Heart right ventricle (tissue), 16 donors: ENCODE results near the gene RCAN2. TPM values are rescaled to one million over a fixed set of nuclear protein-coding genes. Genes with fewer than 3 reads are reported as not detected.
A peak's percentile ranks its signal among the peaks of the same experiment; 100 is the strongest.

Source experiments
- ATAC-seq, 8 donors: fragments of 200-7000 bp; cut with Tn5 transposase; one replicate each; pipeline ENCODE4 v1.9.1; 2020; ENCODE audit warnings: mild to moderate bottlenecking in 8 of 8, moderate library complexity in 8 of 8, moderate number of reproducible peaks in 1 of 8
- DNase-seq, 2 donors: peaks; one replicate each; pipeline ENCODE4 v3.0.0-alpha.2; 2020
- H3K27ac ChIP-seq, 10 donors: fragments of 200-600 bp; sonication (generic) in 2 of 10; one replicate each; pipeline versions ENCODE4 v1.5.0 to v1.8.0; 2020 to 2022; ENCODE audit warnings: mild to moderate bottlenecking in 3 of 10
- H3K27me3 ChIP-seq, 7 donors: fragments of 200-600 bp; one replicate each; pipeline ENCODE4 v1.8.0; 2021 to 2022; ENCODE audit warnings: mild to moderate bottlenecking in 2 of 7
- H3K36me3 ChIP-seq, 9 donors: fragments of 200-600 bp; sonication (generic) in 1 of 9; one replicate each; pipeline versions ENCODE4 v1.5.0 to v1.8.0; 2020 to 2022; ENCODE audit warnings: mild to moderate bottlenecking in 2 of 9
- H3K4me1 ChIP-seq, 9 donors: fragments of 200-600 bp; sonication (generic) in 1 of 9; one replicate each; pipeline versions ENCODE4 v1.5.0 to v1.8.0; 2020 to 2022; ENCODE audit warnings: mild to moderate bottlenecking in 4 of 9
- H3K4me3 ChIP-seq, 10 donors: fragments of 200-600 bp; sonication (generic) in 2 of 10; one replicate each; pipeline versions ENCODE4 v1.5.0 to v1.8.0; 2020 to 2022; ENCODE audit warnings: mild to moderate bottlenecking in 7 of 10, moderate library complexity in 2 of 10
- H3K9me3 ChIP-seq, 11 donors: fragments of 200-600 bp in 10 of 11; sonication (generic) in 2 of 11; one replicate each; pipeline versions ENCODE4 v1.5.0 to v1.8.0; 2013 to 2022; ENCODE audit warnings: mild to moderate bottlenecking in 2 of 11, control low read depth in 1 of 11, moderate library complexity in 1 of 11
- CTCF ChIP-seq, 9 donors: fragments of 200-600 bp; sonication (generic) in 2 of 9; IDR thresholded peaks; one replicate each; pipeline versions ENCODE4 v1.5.0 to v1.8.0; 2021 to 2022; ENCODE audit warnings: antibody characterized with exemption in 9 of 9, mild to moderate bottlenecking in 5 of 9, moderate library complexity in 1 of 9
- WGBS, 2 donors: extraction: QIAGEN DNeasy Blood & Tissue Kit; methylation state at CpG; one replicate each; pipeline ENCODE4 v1.1.7; 2013; ENCODE audit warnings: inconsistent platforms in 1 of 2; 5-methylcytosine and 5-hydroxymethylcytosine counted together
- intact Hi-C, 10 donors: fragments of 100-400 bp; cut with DNase I; formaldehyde crosslinking; loops; one replicate each; pipeline versions ENCODE4 v1.11.1 to v1.14.2; 2022
- polyA plus RNA-seq, 2 donors: library from polyadenylated mRNA; stranded (reverse); fragments of 200-250 nt; gene quantifications; one replicate each; pipeline ENCODE4 v1.2.3, GENCODE V29; 2013
- total RNA-seq, 10 donors: library from RNA; stranded (reverse); fragmentation: NEBNext Ultra II Directional in 3 of 10; extraction: Animal tissue kit (Norgen Biotek cat#: 25700) in 3 of 10; gene quantifications; one replicate each; pipeline versions ENCODE4 v1.2.1 to v1.2.4, GENCODE V29; 2021 to 2023
- donor health status: Arrhythmogenic right ventricular cardiomyopathy.
- donor health status: ischemic (EF 13 %, LVEDD 7.1; RV severe dilation, severe dysfunction).
- donor health status: healthy with polysubstance abuse.
- donor health status: DM: no; HTN: yes; CAD: no.
- donor health status: DM: no; HTN: no; CAD: no.
- donor health status: ischemic (EF 25% LVEDD 6.9; RV normal size, moderate dysfunction).
- donor health status: ischemic (EF 25% LVEDD 5.7; RV mildly dilated, moderate dysfunction).
- donor health status: healthy.
- donor health status: DM: yes; HTN: yes; CAD: no.
- donor health status: Ischemic cardiomyopathy.
- donor health status: ischemic (EF 35%, LVEDD 5.7; RV mildly dilated, moderate dysfunction).
- donor health status: nonischemic (EF 11% LVEDD 7.7; RV severe dilation, severe dysfunction).
- donor health status: DM: yes; HTN: yes; CAD: no.
- donor health status: PGD.
- donor health status: ischemic (EF 29% LVEDD 5.4; RV normal size, mild dysfunction).
- donor health status: nonischemic (EF 23%, LVEDD 6.1; RV moderate dilation, normal function).

Gene RCAN2
- total and polyA plus RNA-seq, 12 donors, result 51.0 to 352 (median 298) TPM

GRCh38 chr6:46222286-46222685, 269.0 kb downstream of the RCAN2 start:
- intact Hi-C loops, result loop anchor here in 8 of 10 donors (2.0 to 10.0 kb wide), 9 partner anchors 130 to 413 kb away; partner anchors contain the start of gene RCAN2 (in 4 of the 8)
- 49 to 71% methylated on average over 1 of the region's 1 CpG for WGBS, 2 donors
- ATAC-seq (no peak), DNase-seq (no peak)
- peaks cover 0 to 17% (median 0%) of the 10 kb centered on the region in 9 donors for H3K36me3 ChIP-seq
- peaks cover 0 to 38% (median 11%) of the 10 kb centered on the region in 9 donors for H3K4me1 ChIP-seq
- H3K27me3 ChIP-seq, result no peaks in the 10 kb centered on the region
- TF ChIP-seq CTCF (IDR thresholded peaks at IDR 0.05), result no peak
- peaks cover 0 to 5% (median 0%) of the 10 kb centered on the region in 11 donors for H3K9me3 ChIP-seq
- no peak overlapping the region for H3K4me3 ChIP-seq
- no peak overlapping the region for H3K27ac ChIP-seq

- H3K4me3 ChIP-seq, result no peak overlapping the region
- TF ChIP-seq CTCF (IDR thresholded peaks at IDR 0.05), result peak; percentile 60 to 91 (median 83)
- no peaks in the 10 kb centered on the region for H3K27me3 ChIP-seq
- H3K36me3 ChIP-seq, result peaks cover 0 to 17% (median 0%) of the 10 kb centered on the region in 9 donors
- 50 to 56% methylated on average over 4 of the region's 4 CpGs for WGBS, 2 donors
- H3K27ac ChIP-seq, result no peak overlapping the region
- peaks cover 0 to 5% (median 0%) of the 10 kb centered on the region in 11 donors for H3K9me3 ChIP-seq
- no peak for DNase-seq
- intact Hi-C loops, result loop anchor here in 9 of 10 donors (1.0 to 10.0 kb wide), 11 partner anchors 129 to 413 kb away; partner anchors contain the start of gene RCAN2 (in 4 of the 9)
- H3K4me1 ChIP-seq, result peaks cover 0 to 39% (median 11%) of the 10 kb centered on the region in 9 donors
- peak in 7 of 8 donors; percentile 60 to 81 (median 70) for ATAC-seq
Measured at GRCh38 chr6:46221222-46221793, 269.9 kb downstream of the RCAN2 start.

- Histone ChIP-seq H3K4me3 (no peak overlapping the region), H3K36me3 (peaks cover 0 to 17% (median 0%) of the 10 kb centered on the region in 9 donors), H3K9me3 (peaks cover 0 to 2% (median 0%) of the 10 kb centered on the region in 11 donors), H3K4me1 (peaks cover 0 to 39% (median 11%) of the 10 kb centered on the region in 9 donors), H3K27me3 (no peaks in the 10 kb centered on the region), H3K27ac (no peak overlapping the region)
- 70% methylated on average over 6 of the region's 6 CpGs for WGBS, 2 donors
- DNase-seq (no peak), ATAC-seq (peak in 1 of 8 donors; percentile 6)
- intact Hi-C loops, result loop anchor here in 9 of 10 donors (1.0 to 10.0 kb wide), 11 partner anchors 128 to 414 kb away; partner anchors contain the start of gene RCAN2 (in 4 of the 9)
- no peak for TF ChIP-seq CTCF (IDR thresholded peaks at IDR 0.05)
Measured at GRCh38 chr6:46220352-46221221, 270.7 kb downstream of the RCAN2 start.

- intact Hi-C loops, result loop anchor here in 9 of 10 donors (2.0 to 10.0 kb wide), 10 partner anchors 127 to 415 kb away; partner anchors contain the start of gene RCAN2 (in 4 of the 9)
- no peak for ATAC-seq
Measured at GRCh38 chr6:46219661-46220060, 271.6 kb downstream of the RCAN2 start.

More at GRCh38 chr6:46219661-46220060, 271.6 kb downstream of the RCAN2 start:
- Histone ChIP-seq H3K4me3 (no peak overlapping the region), H3K4me1 (peaks cover 0 to 39% (median 11%) of the 10 kb centered on the region in 9 donors), H3K36me3 (peaks cover 0 to 17% (median 0%) of the 10 kb centered on the region in 9 donors), H3K27ac (no peak overlapping the region), H3K27me3 (no peaks in the 10 kb centered on the region), H3K9me3 (no peaks in the 10 kb centered on the region)
- TF ChIP-seq CTCF (IDR thresholded peaks at IDR 0.05), result no peak
- DNase-seq, result no peak
